Stomach smooth muscle (tissue), 2 donors: ENCODE results near the gene COL25A1.

Source experiments
- H3K27ac ChIP-seq: one replicate; pipeline ENCODE4 v1.7.0; 2013; ENCODE audit warnings: mild to moderate bottlenecking, low read length, inconsistent platforms
- H3K27me3 ChIP-seq, 2 donors: one replicate each; pipeline ENCODE4 v1.7.0; 2013; ENCODE audit warnings: low read length in 2 of 2; ENCODE audit not compliant: insufficient read depth in 2 of 2, control insufficient read depth in 1 of 2
- H3K36me3 ChIP-seq, 2 donors: one replicate each; pipeline ENCODE4 v1.7.0; 2013; ENCODE audit warnings: low read length in 2 of 2; ENCODE audit not compliant: control insufficient read depth in 2 of 2, insufficient read depth in 2 of 2
- H3K4me1 ChIP-seq: one replicate; pipeline ENCODE4 v1.7.0; 2013; ENCODE audit warnings: low read length; ENCODE audit not compliant: control insufficient read depth, insufficient read depth
- H3K4me3 ChIP-seq, 2 donors: one replicate each; pipeline ENCODE4 v1.7.0; 2013; ENCODE audit warnings: low read length in 2 of 2
- H3K9ac ChIP-seq, 2 donors: one replicate each; pipeline ENCODE4 v1.7.0; 2013; ENCODE audit warnings: low read length in 2 of 2, mild to moderate bottlenecking in 1 of 2
- H3K9me3 ChIP-seq, 2 donors: one replicate each; pipeline ENCODE4 v1.7.0; 2013; ENCODE audit warnings: low read length in 2 of 2; ENCODE audit not compliant: control insufficient read depth in 2 of 2
- donor health status: healthy.
- donor health status: Pancreatic carcinoma.

The COL25A1 gene

DNA sequence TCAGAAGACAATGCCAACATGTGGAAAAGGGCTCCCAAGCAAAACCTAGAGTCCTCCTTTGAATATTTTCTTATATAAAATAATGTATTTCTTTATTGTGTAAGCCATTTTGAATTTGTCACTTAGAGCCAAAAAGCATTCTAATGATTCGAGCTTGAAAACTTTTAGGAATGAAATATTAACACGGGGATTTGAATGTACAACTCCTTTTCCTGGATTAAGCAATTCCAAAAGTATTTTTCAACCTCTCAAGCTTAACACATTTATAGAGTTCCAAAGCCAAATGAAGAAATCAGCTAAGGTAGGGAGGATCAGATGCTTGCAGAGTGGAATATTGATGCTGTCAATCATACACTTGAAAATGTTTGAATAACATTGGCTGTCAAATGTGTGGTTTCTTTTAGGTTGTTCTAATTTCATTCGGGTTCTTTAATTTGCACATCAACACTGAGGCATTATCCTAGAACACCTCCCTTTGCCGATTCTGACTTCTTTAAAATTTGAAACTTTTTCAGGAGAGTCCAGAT lies 472.4 kb downstream of the COL25A1 start:
- H3K27me3 ChIP-seq: no peaks in the 10 kb centered on the region
- H3K4me3 ChIP-seq: no peak overlapping the region
- no peaks in the 10 kb centered on the region for H3K4me1 ChIP-seq
- no peaks in the 10 kb centered on the region for H3K9me3 ChIP-seq
- H3K9ac ChIP-seq: no peak overlapping the region
- no peak overlapping the region for H3K27ac ChIP-seq
- no peaks in the 10 kb centered on the region for H3K36me3 ChIP-seq

DNA sequence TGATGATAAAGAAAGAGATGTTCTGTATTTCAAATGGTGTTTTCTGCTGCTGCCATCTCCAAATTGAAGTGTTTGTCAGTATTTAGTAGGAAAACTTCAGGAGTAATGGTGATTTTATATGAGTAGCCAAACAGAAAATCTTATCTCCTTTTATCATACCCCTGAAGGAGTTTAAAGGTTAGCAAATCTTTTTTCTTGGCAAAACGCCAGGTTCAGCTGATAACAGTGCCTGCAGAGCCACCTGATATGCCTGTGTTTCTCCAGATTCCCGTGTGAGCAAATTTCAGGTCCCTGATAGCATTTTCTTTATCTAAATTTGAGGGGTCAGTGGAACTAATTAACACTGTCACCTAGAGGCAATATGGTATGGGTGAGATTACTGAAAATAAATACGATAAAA lies 473.8 kb downstream of the COL25A1 start:
- H3K9ac ChIP-seq: no peak overlapping the region
- no peaks in the 10 kb centered on the region for H3K36me3 ChIP-seq
- H3K4me3 ChIP-seq: no peak overlapping the region
- H3K27ac ChIP-seq: no peak overlapping the region
- no peaks in the 10 kb centered on the region for H3K4me1 ChIP-seq
- H3K27me3 ChIP-seq: no peaks in the 10 kb centered on the region
- H3K9me3 ChIP-seq: no peaks in the 10 kb centered on the region

DNA sequence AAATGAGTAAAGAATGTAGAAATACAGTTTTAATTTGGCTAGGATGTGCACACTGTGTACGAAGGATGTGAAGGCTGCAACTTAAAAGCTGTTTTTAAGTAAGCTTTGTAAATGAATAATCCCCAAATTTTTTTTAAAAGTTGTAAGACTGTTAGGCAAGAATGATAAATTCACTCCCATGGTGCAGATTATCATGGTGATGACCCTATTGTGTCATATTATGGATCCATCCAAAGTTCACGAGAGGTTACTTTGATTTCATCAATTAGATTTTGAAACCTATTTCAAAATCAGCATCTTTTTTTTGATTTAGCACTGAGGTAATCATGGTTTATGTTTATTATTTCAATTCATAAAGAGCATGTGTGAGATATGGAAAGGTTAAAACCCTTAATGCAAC lies 476.7 kb downstream of the COL25A1 start:
- H3K9ac ChIP-seq: no peak overlapping the region
- no peaks in the 10 kb centered on the region for H3K27me3 ChIP-seq
- H3K4me3 ChIP-seq: no peak overlapping the region
- H3K36me3 ChIP-seq: no peaks in the 10 kb centered on the region
- H3K9me3 ChIP-seq: no peaks in the 10 kb centered on the region
- no peak overlapping the region for H3K27ac ChIP-seq
- no peaks in the 10 kb centered on the region for H3K4me1 ChIP-seq

DNA sequence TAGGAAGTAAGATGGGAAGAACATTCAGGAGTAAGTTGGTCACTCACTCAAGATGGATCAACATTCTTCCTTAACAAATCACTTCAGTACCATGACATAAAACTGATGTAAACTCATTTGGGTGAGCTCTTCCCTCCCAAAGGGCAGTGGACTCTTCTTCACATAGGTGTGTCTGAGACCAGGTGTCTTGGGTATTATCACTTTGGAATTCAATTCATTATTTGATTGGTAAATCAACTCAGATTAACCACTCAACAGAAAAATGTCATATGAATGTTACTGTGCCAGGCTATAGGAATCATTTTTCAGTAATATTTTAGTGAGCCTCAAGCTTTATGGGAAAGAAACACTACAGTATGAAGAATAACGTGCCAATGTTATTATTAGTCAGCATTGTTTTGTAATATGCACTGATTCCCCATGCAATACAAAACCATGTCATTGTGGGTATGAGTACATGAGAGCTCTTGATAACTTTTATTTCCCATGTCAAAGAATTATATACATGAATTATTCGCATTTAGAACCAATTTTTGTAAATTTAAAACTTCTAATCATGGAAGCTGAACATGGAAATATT lies 481.0 kb downstream of the COL25A1 start:
- Histone ChIP-seq H3K27me3 (no peaks in the 10 kb centered on the region), H3K9ac (no peak overlapping the region), H3K36me3 (no peaks in the 10 kb centered on the region), H3K9me3 (no peaks in the 10 kb centered on the region), H3K4me3 (no peak overlapping the region), H3K4me1 (no peaks in the 10 kb centered on the region), H3K27ac (no peak overlapping the region)

DNA sequence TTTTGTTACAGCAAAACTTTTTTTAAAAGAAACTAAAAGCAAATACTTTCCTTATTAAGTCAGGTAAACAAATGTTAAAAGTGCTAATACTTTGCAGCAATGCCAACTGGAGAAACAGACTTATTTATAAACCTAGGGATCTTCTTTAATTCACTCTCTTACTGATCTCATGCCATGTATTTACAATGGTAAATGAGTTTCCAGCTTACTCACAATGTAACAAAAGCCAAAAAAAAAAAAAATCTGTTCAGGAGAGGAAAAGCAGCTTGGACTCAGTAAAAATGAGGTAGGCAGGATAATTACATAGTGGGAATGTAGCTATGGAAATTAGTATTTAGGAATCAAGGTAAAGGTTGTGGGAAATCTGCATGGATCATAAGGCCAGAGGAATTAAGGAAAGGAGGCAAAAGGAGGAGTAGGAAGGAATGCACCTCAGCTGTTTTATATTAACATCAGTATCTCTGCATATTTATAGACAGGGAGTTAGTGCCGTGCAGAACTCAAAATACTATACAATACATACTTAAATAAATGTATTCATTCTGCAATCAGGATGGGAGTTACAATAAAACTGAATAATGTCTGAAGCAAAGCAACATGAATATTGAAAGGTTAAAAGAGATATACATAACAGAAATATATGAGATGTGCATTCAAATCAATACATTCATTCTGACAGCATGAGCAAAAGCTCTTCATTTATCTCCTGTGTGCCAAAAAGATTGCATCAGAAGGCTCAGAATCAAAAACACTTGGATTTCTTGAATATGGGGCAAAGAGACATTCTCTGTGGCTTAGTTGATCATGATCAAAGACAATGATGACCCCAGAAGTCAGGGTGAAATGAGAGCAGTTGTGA lies 481.7 kb downstream of the COL25A1 start:
- Histone ChIP-seq H3K9me3 (no peaks in the 10 kb centered on the region), H3K27me3 (no peaks in the 10 kb centered on the region), H3K4me3 (no peak overlapping the region), H3K36me3 (no peaks in the 10 kb centered on the region), H3K9ac (no peak overlapping the region), H3K4me1 (no peaks in the 10 kb centered on the region), H3K27ac (no peak overlapping the region)

DNA sequence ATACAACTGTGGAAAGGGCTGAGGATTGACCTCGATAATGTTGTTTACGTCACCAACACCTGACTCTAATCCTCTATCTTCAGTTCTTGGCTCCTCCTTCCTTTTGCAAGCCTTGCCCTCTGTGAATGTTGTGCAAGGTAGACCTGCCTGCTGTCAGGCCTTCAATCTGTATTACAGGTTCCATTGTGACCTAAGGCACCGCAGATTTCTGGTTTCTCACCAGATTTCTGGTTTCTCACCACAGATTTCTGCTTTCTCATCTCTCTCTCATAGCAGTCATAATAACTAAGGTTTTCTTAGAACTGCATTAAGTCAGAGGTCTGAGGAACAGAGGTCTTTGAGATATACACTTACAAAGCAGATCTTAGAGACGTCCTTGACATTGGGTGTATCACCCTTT lies 488.1 kb downstream of the COL25A1 start:
- Histone ChIP-seq H3K9me3 (no peaks in the 10 kb centered on the region), H3K27ac (no peak overlapping the region), H3K4me3 (no peak overlapping the region), H3K36me3 (no peaks in the 10 kb centered on the region), H3K4me1 (no peaks in the 10 kb centered on the region), H3K27me3 (no peaks in the 10 kb centered on the region), H3K9ac (no peak overlapping the region)

DNA sequence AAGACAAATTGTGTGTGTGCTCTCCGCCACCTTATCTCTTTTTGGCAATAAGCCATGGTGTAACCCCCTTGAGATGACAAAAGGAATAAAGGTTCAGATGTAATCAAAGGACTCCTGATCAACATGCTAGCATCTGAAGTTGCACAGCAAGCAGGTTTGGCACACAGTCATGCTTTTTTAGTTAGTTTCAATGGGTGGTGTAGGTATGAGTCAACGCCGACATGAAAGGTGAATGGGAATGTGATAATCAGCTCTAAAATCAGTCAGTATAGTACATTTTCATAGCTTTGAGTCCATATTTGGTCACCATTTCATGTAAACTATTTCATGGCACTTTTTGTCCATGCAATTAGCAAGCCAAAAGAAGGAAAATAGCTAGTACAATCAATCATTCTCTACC lies 489.2 kb downstream of the COL25A1 start:
- Histone ChIP-seq H3K36me3 (no peaks in the 10 kb centered on the region), H3K9ac (no peak overlapping the region), H3K27me3 (no peaks in the 10 kb centered on the region), H3K9me3 (no peaks in the 10 kb centered on the region), H3K4me1 (no peaks in the 10 kb centered on the region), H3K27ac (no peak overlapping the region), H3K4me3 (no peak overlapping the region)

DNA sequence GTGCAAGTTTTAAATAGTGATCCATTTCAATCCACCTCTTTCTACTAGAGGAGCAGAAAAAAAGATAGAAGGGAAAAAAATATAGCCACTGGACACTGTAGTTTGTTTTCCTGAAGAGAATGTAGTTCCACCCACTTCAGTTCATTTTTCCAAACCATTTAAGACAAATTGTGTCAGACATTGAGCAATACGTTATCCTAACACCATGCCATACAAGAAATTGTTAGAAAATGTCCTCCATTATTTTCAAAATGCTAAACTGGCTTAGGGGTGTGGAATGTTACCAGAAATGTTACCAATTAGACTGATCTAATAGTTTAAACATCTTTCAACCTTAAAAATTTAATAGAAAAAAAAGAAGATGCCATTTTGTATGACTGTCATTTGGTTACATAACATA lies 491.0 kb downstream of the COL25A1 start:
- Histone ChIP-seq H3K27me3 (no peaks in the 10 kb centered on the region), H3K27ac (no peak overlapping the region), H3K9me3 (no peaks in the 10 kb centered on the region), H3K4me1 (no peaks in the 10 kb centered on the region), H3K36me3 (no peaks in the 10 kb centered on the region), H3K4me3 (no peak overlapping the region), H3K9ac (no peak overlapping the region)

DNA sequence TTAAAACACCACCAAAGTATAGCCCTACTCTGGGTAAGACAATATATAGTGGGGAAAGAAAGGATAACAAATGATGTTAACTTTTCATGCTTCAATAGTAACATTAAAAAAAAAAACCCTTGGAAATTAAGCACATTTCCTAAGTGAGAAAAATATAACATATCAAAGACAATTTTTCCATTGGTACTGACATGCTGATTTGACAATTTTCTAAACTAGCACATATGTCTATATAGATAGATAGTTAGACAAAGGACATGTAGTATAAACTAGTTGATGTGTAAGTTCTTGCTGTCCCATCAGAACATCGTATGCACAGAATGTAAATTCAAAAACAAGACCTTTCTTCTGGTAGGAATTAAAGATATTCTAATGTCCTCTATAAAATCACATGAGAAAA lies 492.4 kb downstream of the COL25A1 start:
- H3K27me3 ChIP-seq: no peaks in the 10 kb centered on the region
- H3K4me1 ChIP-seq: no peaks in the 10 kb centered on the region
- H3K27ac ChIP-seq: no peak overlapping the region
- H3K9ac ChIP-seq: no peak overlapping the region
- H3K4me3 ChIP-seq: no peak overlapping the region
- H3K36me3 ChIP-seq: no peaks in the 10 kb centered on the region
- H3K9me3 ChIP-seq: no peaks in the 10 kb centered on the region

DNA sequence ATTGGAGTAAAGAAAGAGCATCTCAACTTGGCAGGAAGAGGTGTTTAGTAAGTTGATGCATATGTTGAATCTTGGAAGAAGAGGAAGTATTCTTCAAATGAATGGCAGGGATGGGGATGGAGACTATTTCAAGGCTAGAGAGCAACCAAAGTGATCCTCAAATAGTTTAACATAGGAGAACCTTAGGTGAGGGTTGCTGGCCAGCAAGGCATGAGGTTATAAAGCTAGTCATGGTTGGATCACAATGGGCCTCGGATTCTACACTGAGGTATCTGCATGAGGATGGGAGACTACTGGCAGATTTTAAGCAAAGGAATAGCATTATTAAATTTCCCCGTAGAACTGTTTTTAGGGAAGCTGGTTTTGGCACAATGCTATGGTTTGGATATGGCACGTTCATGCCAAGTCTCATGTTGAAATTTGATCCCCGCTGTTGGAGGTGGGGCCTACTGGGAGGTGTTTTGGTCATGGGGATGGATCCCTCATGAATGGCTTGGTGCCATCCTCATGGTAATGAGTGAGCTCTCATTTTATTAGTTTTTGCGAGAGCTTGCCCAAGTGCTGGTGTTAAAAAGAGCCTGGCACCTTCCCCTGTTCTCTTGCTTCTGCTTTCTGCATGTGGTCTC lies 497.7 kb downstream of the COL25A1 start:
- H3K4me3 ChIP-seq: no peak overlapping the region
- H3K9ac ChIP-seq: no peak overlapping the region
- H3K4me1 ChIP-seq: no peaks in the 10 kb centered on the region
- no peaks in the 10 kb centered on the region for H3K36me3 ChIP-seq
- no peaks in the 10 kb centered on the region for H3K9me3 ChIP-seq
- no peak overlapping the region for H3K27ac ChIP-seq
- H3K27me3 ChIP-seq: peaks cover 0 to 2% of the 10 kb centered on the region in 2 donors

DNA sequence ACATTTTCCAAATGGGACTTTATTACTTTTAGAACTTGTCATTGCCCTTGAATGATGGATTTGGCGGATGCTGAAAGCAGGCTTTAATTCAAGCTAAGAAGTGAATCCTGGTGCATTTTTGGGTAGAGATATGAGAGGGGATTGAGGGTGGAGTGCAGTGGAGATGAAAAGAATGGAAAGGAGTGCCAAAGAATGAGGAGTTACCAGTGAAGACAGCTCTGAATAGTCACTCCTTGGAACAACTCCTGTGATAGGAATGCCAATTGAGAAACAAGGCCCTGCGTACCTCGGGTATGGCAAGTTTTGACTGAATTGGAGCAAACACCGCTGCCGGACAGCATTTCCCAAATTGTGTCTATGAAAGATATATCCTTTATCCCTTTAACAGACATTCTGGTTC lies 503.2 kb downstream of the COL25A1 start:
- Histone ChIP-seq H3K9me3 (no peaks in the 10 kb centered on the region), H3K36me3 (no peaks in the 10 kb centered on the region), H3K27ac (no peak overlapping the region), H3K4me3 (no peak overlapping the region), H3K27me3 (peaks cover 0 to 2% of the 10 kb centered on the region in 2 donors), H3K4me1 (no peaks in the 10 kb centered on the region), H3K9ac (no peak overlapping the region)
